ENCODE data around the gene CDH13.

- TF ChIP-seq POLR2A (IDR thresholded peaks at IDR 0.05) (no peak), POLR2AphosphoS5 (IDR thresholded peaks at IDR 0.05) (no peak), CTCF (IDR thresholded peaks at IDR 0.05) (no peak)
Measured at GRCh38 chr16:83727751-83728352, 1101.1 kb downstream of the CDH13 start.
